ENCODE results near the gene VANGL1. TPM values are rescaled to one million over a fixed set of nuclear protein-coding genes. Genes with fewer than 3 reads are reported as not detected.

VANGL1 gene

GRCh38 chr1:115726570-115726969 lies 84.8 kb downstream of the VANGL1 start:
- Histone ChIP-seq H3K36me3 (ENCODE audit: insufficient read depth, low read length) (no peaks in the 10 kb centered on the region), H3K4me3 (ENCODE audit: low read length) (no peak overlapping the region), H3K4me2 (ENCODE audit: low read length) (no peak overlapping the region), H3K27me3 (ENCODE audit: control insufficient read depth, insufficient read depth, low read length) (no peaks in the 10 kb centered on the region), H3K4me1 (ENCODE audit: control insufficient read depth, insufficient read depth, low read length) (peaks cover 9% of the 10 kb centered on the region), H3K9me3 (replicated peaks; ENCODE audit: low read length) (no peaks in the 10 kb centered on the region), H3K9ac (ENCODE audit: low read depth, low read length) (no peak overlapping the region)

DNA sequence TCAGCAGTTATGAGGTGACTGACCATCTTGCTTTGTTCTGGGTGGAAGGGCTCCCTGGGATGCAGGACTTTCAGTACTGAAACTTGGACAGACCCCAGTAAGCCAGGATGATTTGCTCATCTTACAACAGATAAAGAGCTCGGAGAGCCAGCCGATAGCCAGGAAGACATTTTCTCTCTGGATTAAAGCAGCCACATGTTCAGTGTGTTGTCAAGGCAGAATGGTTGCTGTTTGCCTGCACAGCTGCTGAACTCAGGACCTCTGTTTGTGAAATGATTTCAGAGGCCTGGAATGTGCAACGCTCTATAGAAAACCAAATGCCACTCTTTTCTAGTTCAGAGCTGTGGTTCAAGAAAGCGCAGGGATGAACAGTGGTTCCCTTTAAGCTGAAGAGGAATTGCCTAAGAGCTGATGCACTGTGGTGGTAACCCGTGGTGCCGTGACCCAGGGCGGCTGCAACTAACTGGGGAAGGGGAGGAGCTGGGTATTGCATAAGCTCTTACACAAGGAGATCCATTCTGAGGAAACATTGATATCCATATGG lies 86.0 kb downstream of the VANGL1 start:
- H3K9me3 ChIP-seq (replicated peaks; ENCODE audit: low read length): no peaks in the 10 kb centered on the region
- no peaks in the 10 kb centered on the region for H3K27me3 ChIP-seq (ENCODE audit: control insufficient read depth, insufficient read depth, low read length)
- H3K4me1 ChIP-seq (ENCODE audit: control insufficient read depth, insufficient read depth, low read length): peaks cover 9% of the 10 kb centered on the region
- H3K9ac ChIP-seq (ENCODE audit: low read depth, low read length): peak overlapping the region; percentile 19
- no peaks in the 10 kb centered on the region for H3K36me3 ChIP-seq (ENCODE audit: insufficient read depth, low read length)
- H3K4me3 ChIP-seq (ENCODE audit: low read length): no peak overlapping the region
- H3K4me2 ChIP-seq (ENCODE audit: low read length): peak overlapping the region; percentile 32

GRCh38 chr1:115728341-115728740 lies 86.6 kb downstream of the VANGL1 start:
- Histone ChIP-seq H3K36me3 (ENCODE audit: insufficient read depth, low read length) (no peaks in the 10 kb centered on the region), H3K4me3 (ENCODE audit: low read length) (no peak overlapping the region), H3K4me2 (ENCODE audit: low read length) (peak overlapping the region; percentile 32), H3K27me3 (ENCODE audit: control insufficient read depth, insufficient read depth, low read length) (no peaks in the 10 kb centered on the region), H3K4me1 (ENCODE audit: control insufficient read depth, insufficient read depth, low read length) (peaks cover 9% of the 10 kb centered on the region), H3K9me3 (replicated peaks; ENCODE audit: low read length) (no peaks in the 10 kb centered on the region), H3K9ac (ENCODE audit: low read depth, low read length) (no peak overlapping the region)

DNA sequence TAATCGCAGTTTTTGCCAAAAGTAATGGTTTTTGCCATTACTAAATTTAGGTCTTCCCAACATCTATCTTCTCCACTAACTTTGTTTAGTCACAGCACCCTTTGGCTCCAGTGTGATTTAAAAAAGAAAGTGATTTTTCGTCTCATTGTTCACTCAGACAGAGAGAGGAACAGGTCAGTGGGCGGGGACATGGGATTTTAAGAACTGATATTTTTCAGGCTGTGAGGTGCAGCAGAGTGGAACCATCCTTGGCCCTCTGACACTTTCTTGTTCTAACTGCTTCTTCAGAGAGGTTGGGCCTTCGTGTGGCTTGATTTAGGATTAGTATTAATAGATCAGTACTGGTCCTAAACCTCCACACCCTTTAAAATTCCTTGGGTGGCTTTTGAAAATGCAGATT lies 88.0 kb downstream of the VANGL1 start:
- H3K36me3 ChIP-seq (ENCODE audit: insufficient read depth, low read length): no peaks in the 10 kb centered on the region
- no peak overlapping the region for H3K9ac ChIP-seq (ENCODE audit: low read depth, low read length)
- no peak overlapping the region for H3K4me3 ChIP-seq (ENCODE audit: low read length)
- H3K27me3 ChIP-seq (ENCODE audit: control insufficient read depth, insufficient read depth, low read length): no peaks in the 10 kb centered on the region
- H3K9me3 ChIP-seq (replicated peaks; ENCODE audit: low read length): no peaks in the 10 kb centered on the region
- no peak overlapping the region for H3K4me2 ChIP-seq (ENCODE audit: low read length)
- H3K4me1 ChIP-seq (ENCODE audit: control insufficient read depth, insufficient read depth, low read length): peaks cover 9% of the 10 kb centered on the region

- no peak overlapping the region for H3K9ac ChIP-seq (ENCODE audit: low read depth, low read length)
- H3K9me3 ChIP-seq (replicated peaks; ENCODE audit: low read length): no peaks in the 10 kb centered on the region
- H3K4me3 ChIP-seq (ENCODE audit: low read length): no peak overlapping the region
- H3K4me1 ChIP-seq (ENCODE audit: control insufficient read depth, insufficient read depth, low read length): peaks cover 9% of the 10 kb centered on the region
- H3K4me2 ChIP-seq (ENCODE audit: low read length): no peak overlapping the region
- no peaks in the 10 kb centered on the region for H3K36me3 ChIP-seq (ENCODE audit: insufficient read depth, low read length)
- peaks cover under 1% of the 10 kb centered on the region for H3K27me3 ChIP-seq (ENCODE audit: control insufficient read depth, insufficient read depth, low read length)
Observed at GRCh38 chr1:115732316-115732715, 90.5 kb downstream of the VANGL1 start.

- Histone ChIP-seq H3K4me1 (ENCODE audit: control insufficient read depth, insufficient read depth, low read length) (no peaks in the 10 kb centered on the region), H3K4me2 (ENCODE audit: low read length) (no peak overlapping the region), H3K9ac (ENCODE audit: low read depth, low read length) (no peak overlapping the region), H3K36me3 (ENCODE audit: insufficient read depth, low read length) (no peaks in the 10 kb centered on the region), H3K4me3 (ENCODE audit: low read length) (no peak overlapping the region), H3K9me3 (replicated peaks; ENCODE audit: low read length) (no peaks in the 10 kb centered on the region), H3K27me3 (ENCODE audit: control insufficient read depth, insufficient read depth, low read length) (peaks cover 23% of the 10 kb centered on the region)
Observed at GRCh38 chr1:115740811-115741210, 99.0 kb downstream of the VANGL1 start.

- Histone ChIP-seq H3K9ac (ENCODE audit: low read depth, low read length) (no peak overlapping the region), H3K36me3 (ENCODE audit: insufficient read depth, low read length) (no peaks in the 10 kb centered on the region), H3K27me3 (ENCODE audit: control insufficient read depth, insufficient read depth, low read length) (peaks cover 16% of the 10 kb centered on the region), H3K9me3 (replicated peaks; ENCODE audit: low read length) (no peaks in the 10 kb centered on the region), H3K4me2 (ENCODE audit: low read length) (no peak overlapping the region), H3K4me3 (ENCODE audit: low read length) (no peak overlapping the region), H3K4me1 (ENCODE audit: control insufficient read depth, insufficient read depth, low read length) (peaks cover 6% of the 10 kb centered on the region)
Observed at GRCh38 chr1:115744646-115745275, 103.0 kb downstream of the VANGL1 start.

DNA sequence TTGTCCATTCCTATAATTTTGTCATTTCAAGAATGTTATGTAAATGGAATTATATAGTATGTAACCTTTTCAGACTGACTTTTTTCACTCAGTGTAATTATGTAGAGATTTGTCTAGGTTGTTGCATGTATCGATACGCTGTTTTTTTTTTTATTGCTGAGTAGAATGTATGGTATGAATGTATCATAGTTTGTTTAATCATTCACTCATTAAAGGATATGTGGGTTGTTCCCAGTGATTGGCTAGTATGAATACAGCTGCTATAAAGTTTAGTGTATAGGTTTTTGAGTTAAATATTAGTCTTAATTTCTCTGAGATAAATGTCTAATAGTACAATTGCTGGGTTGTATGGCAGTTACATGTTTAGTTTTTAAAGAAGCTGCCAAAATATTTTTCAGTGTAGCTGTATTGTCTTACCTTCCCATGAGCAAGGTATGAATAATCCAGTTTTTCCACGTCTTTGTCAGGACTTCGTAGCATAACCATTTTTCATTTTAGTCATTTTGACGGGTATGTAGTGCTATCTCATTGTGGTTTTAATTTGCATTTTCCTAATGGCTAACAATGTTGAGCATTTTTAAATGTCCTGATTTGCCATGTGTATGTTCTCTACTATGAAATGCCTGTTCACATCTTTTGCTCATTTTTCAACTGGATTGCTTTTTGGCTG lies 104.4 kb downstream of the VANGL1 start:
- peaks cover 7% of the 10 kb centered on the region for H3K27me3 ChIP-seq (ENCODE audit: control insufficient read depth, insufficient read depth, low read length)
- H3K9ac ChIP-seq (ENCODE audit: low read depth, low read length): no peak overlapping the region
- H3K9me3 ChIP-seq (replicated peaks; ENCODE audit: low read length): no peaks in the 10 kb centered on the region
- H3K4me3 ChIP-seq (ENCODE audit: low read length): no peak overlapping the region
- peaks cover 6% of the 10 kb centered on the region for H3K4me1 ChIP-seq (ENCODE audit: control insufficient read depth, insufficient read depth, low read length)
- no peaks in the 10 kb centered on the region for H3K36me3 ChIP-seq (ENCODE audit: insufficient read depth, low read length)
- no peak overlapping the region for H3K4me2 ChIP-seq (ENCODE audit: low read length)

Small RNA genes within 50 kb of the gene (small RNA-seq; reads per million reads assigned to genes)
- gene RF00406 (8.9 reads per million, percentile 90 among the genes with 10 or more reads in this experiment), gene RN7SL420P (not detected)
